Osteoblast (primary cell): Measurements from ENCODE around the gene UBE3B. TPM values are rescaled to one million over a fixed set of nuclear protein-coding genes. Genes with fewer than 3 reads are reported as not detected.

ENCODE experiments used
- DNase-seq: peaks from one replicate; pipeline ENCODE4 v3.0.0; 2011; ENCODE audit warnings: low spot score, mixed read lengths; ENCODE audit not compliant: insufficient read length; ENCODE audit errors: missing footprints
- H2AFZ ChIP-seq: 2 replicates; pipeline ENCODE4 v1.6.0; 2011; ENCODE audit warnings: mild to moderate bottlenecking, low read length
- H3K27ac ChIP-seq: 2 replicates; pipeline ENCODE4 v1.5.1; 2011; ENCODE audit warnings: mild to moderate bottlenecking, low read depth, low read length, moderate library complexity
- H3K27me3 ChIP-seq: 2 replicates; pipeline ENCODE4 v1.6.0; 2012; ENCODE audit warnings: mild to moderate bottlenecking, control low read depth, inconsistent platforms, low read length, moderate library complexity; ENCODE audit not compliant: insufficient read depth
- H3K36me3 ChIP-seq: 2 replicates; pipeline ENCODE4 v1.5.1; 2011; ENCODE audit warnings: mild to moderate bottlenecking, low read length, control low read depth, moderate library complexity; ENCODE audit not compliant: insufficient read depth
- H3K4me1 ChIP-seq: 2 replicates; pipeline ENCODE4 v1.5.1; 2011; ENCODE audit warnings: mild to moderate bottlenecking, low read length, control low read depth, moderate library complexity; ENCODE audit not compliant: insufficient read depth
- H3K4me2 ChIP-seq: 2 replicates; pipeline ENCODE4 v1.6.0; 2011; ENCODE audit warnings: mild to moderate bottlenecking, low read length; ENCODE audit not compliant: insufficient read depth
- H3K4me3 ChIP-seq: fragments of 200-600 bp; sonication (generic); 3 replicates; pipeline ENCODE4 v1.5.1; 2012; ENCODE audit warnings: mild to moderate bottlenecking, low read length, inconsistent platforms; ENCODE audit not compliant: insufficient read depth
- H3K79me2 ChIP-seq: 2 replicates; pipeline ENCODE4 v1.6.0; 2012; ENCODE audit warnings: mild to moderate bottlenecking, low read length, control low read depth, inconsistent platforms; ENCODE audit not compliant: insufficient read depth
- H3K9me3 ChIP-seq: 2 replicates; pipeline ENCODE4 v1.5.1; 2011; ENCODE audit warnings: low read depth, low read length, control low read depth
- H4K20me1 ChIP-seq: 2 replicates; pipeline ENCODE4 v1.6.0; 2012; ENCODE audit warnings: mild to moderate bottlenecking, low read length, control low read depth; ENCODE audit not compliant: insufficient read depth
- CTCF ChIP-seq: IDR thresholded peaks from 2 replicates; pipeline ENCODE4 v1.5.1; 2011; ENCODE audit warnings: mild to moderate bottlenecking, low read depth, low read length, moderate library complexity; ENCODE audit errors: extremely low read depth
- total RNA-seq: library from RNA; depleted of rRNA; stranded (reverse); fragments of >200 nt; gene quantifications from 2 replicates; pipeline ENCODE4 v1.2.3, GENCODE V29; 2012

The UBE3B gene
- total RNA-seq, 1 donor = 40.9 TPM

GRCh38 chr12:109517619-109518018 lies 40.2 kb downstream of the UBE3B start:
- H3K36me3 ChIP-seq = peaks cover 70% of the 10 kb centered on the region
- no peak for TF ChIP-seq CTCF
- H2AFZ ChIP-seq = no peak overlapping the region
- H4K20me1 ChIP-seq = no peaks in the 10 kb centered on the region
- DNase-seq = no peak
- H3K4me3 ChIP-seq = no peak overlapping the region
- H3K27ac ChIP-seq = no peak overlapping the region
- H3K79me2 ChIP-seq = no peaks in the 10 kb centered on the region
- H3K9me3 ChIP-seq = no peaks in the 10 kb centered on the region
- H3K27me3 ChIP-seq = no peaks in the 10 kb centered on the region
- H3K4me2 ChIP-seq = no peak overlapping the region
- H3K4me1 ChIP-seq = peaks cover 17% of the 10 kb centered on the region

GRCh38 chr12:109518820-109519665 lies 41.6 kb downstream of the UBE3B start:
- peak overlapping the region; percentile 51 for H3K4me2 ChIP-seq

GRCh38 chr12:109519787-109520186 lies 42.4 kb downstream of the UBE3B start:
- TF ChIP-seq CTCF = no peak
- peak overlapping the region; percentile 51 for H3K4me2 ChIP-seq

More at GRCh38 chr12:109518820-109519665, 41.6 kb downstream of the UBE3B start:
- peaks cover 65% of the 10 kb centered on the region for H3K36me3 ChIP-seq
- no peaks in the 10 kb centered on the region for H3K79me2 ChIP-seq
- peak; percentile 92 for DNase-seq
- no peaks in the 10 kb centered on the region for H4K20me1 ChIP-seq
- H3K9me3 ChIP-seq = no peaks in the 10 kb centered on the region
- no peak overlapping the region for H3K4me3 ChIP-seq
- H2AFZ ChIP-seq = peak overlapping the region; percentile 49
- TF ChIP-seq CTCF = peak; percentile 98
- peaks cover 17% of the 10 kb centered on the region for H3K4me1 ChIP-seq
- H3K27me3 ChIP-seq = no peaks in the 10 kb centered on the region
- peak overlapping the region; percentile 80 for H3K27ac ChIP-seq

GRCh38 chr12:109521831-109522230 lies 44.4 kb downstream of the UBE3B start:
- no peaks in the 10 kb centered on the region for H3K79me2 ChIP-seq
- no peak overlapping the region for H3K4me3 ChIP-seq
- H4K20me1 ChIP-seq = no peaks in the 10 kb centered on the region
- no peak overlapping the region for H3K4me2 ChIP-seq
- H3K27ac ChIP-seq = no peak overlapping the region
- no peak for TF ChIP-seq CTCF
- H3K36me3 ChIP-seq = peaks cover 59% of the 10 kb centered on the region
- H3K4me1 ChIP-seq = peaks cover 17% of the 10 kb centered on the region
- DNase-seq = no peak
- no peaks in the 10 kb centered on the region for H3K9me3 ChIP-seq
- H3K27me3 ChIP-seq = no peaks in the 10 kb centered on the region
- H2AFZ ChIP-seq = no peak overlapping the region

More at GRCh38 chr12:109519787-109520186, 42.4 kb downstream of the UBE3B start:
- Histone ChIP-seq H4K20me1 (no peaks in the 10 kb centered on the region), H3K36me3 (peaks cover 61% of the 10 kb centered on the region), H3K4me3 (no peak overlapping the region), H3K27me3 (no peaks in the 10 kb centered on the region), H3K9me3 (no peaks in the 10 kb centered on the region), H3K27ac (peak overlapping the region; percentile 80), H3K4me1 (peaks cover 17% of the 10 kb centered on the region), H2AFZ (no peak overlapping the region), H3K79me2 (no peaks in the 10 kb centered on the region)
- DNase-seq = no peak
